ENCODE measurements around the gene POLD3. TPM values are rescaled to one million over a fixed set of nuclear protein-coding genes. Genes with fewer than 3 reads are reported as not detected.
"Not testable (repeated sequence)": the region's sequence is repeated elsewhere in the genome, so short reads cannot be mapped to it uniquely, and the experiment has no call there.

Gene POLD3
- total RNA-seq, 1 donor from 2014 or later: 5.8 TPM

GRCh38 chr11:74579577-74580270 lies 12.7 kb upstream of the POLD3 start:
- no peak for DNase-seq (ENCODE audit: low read depth)

GRCh38 chr11:74581954-74582547 lies 10.3 kb upstream of the POLD3 start:
- no peak for DNase-seq (ENCODE audit: low read depth)

- no peak for DNase-seq (ENCODE audit: low read depth)
These were observed 9.3 kb upstream of the POLD3 start for GRCh38 chr11:74583024-74583624.

GRCh38 chr11:74590492-74590891 lies 1.9 kb upstream of the POLD3 start:
- not testable (repeated sequence) for DNase-seq (ENCODE audit: low read depth)

GRCh38 chr11:74592063-74592440 lies 330 bp upstream of the POLD3 start:
- no peak for DNase-seq (ENCODE audit: low read depth)

GRCh38 chr11:74593463-74593862 lies 1.1 kb downstream of the POLD3 start:
- DNase-seq (ENCODE audit: low read depth): no peak

- no peak for DNase-seq (ENCODE audit: low read depth)
These were observed 10.5 kb downstream of the POLD3 start for GRCh38 chr11:74602637-74603556.

GRCh38 chr11:74603845-74604244 lies 11.5 kb downstream of the POLD3 start:
- no peak for DNase-seq (ENCODE audit: low read depth)

GRCh38 chr11:74604311-74604710 lies 11.9 kb downstream of the POLD3 start:
- no peak for DNase-seq (ENCODE audit: low read depth)

GRCh38 chr11:74605403-74605802 lies 13.0 kb downstream of the POLD3 start:
- DNase-seq (ENCODE audit: low read depth): no peak

GRCh38 chr11:74608431-74608830 lies 16.0 kb downstream of the POLD3 start:
- DNase-seq (ENCODE audit: low read depth): no peak

- peak; percentile 70 for DNase-seq (ENCODE audit: low read depth)
These were observed 19.0 kb downstream of the POLD3 start for GRCh38 chr11:74611369-74611861.

GRCh38 chr11:74612877-74613276 lies 20.5 kb downstream of the POLD3 start:
- no peak for DNase-seq (ENCODE audit: low read depth)

- no peak for DNase-seq (ENCODE audit: low read depth)
These were observed 22.9 kb downstream of the POLD3 start for GRCh38 chr11:74615311-74615710.

- DNase-seq (ENCODE audit: low read depth): no peak
These were observed 23.6 kb downstream of the POLD3 start for GRCh38 chr11:74615988-74616387.

GRCh38 chr11:74620531-74620930 lies 28.1 kb downstream of the POLD3 start:
- peak; percentile 38 for DNase-seq (ENCODE audit: low read depth)

- DNase-seq (ENCODE audit: low read depth): no peak
These were observed 33.7 kb downstream of the POLD3 start for GRCh38 chr11:74626130-74626529.

GRCh38 chr11:74626604-74627003 lies 34.2 kb downstream of the POLD3 start:
- DNase-seq (ENCODE audit: low read depth): no peak

GRCh38 chr11:74627381-74627780 lies 35.0 kb downstream of the POLD3 start:
- no peak for DNase-seq (ENCODE audit: low read depth)

- DNase-seq (ENCODE audit: low read depth): no peak
These were observed 37.7 kb downstream of the POLD3 start for GRCh38 chr11:74630043-74630442.

Measured in myocyte (in vitro differentiated cells).